Activated CD4-positive, CD25-positive, alpha-beta regulatory T cell treated with anti-CD3 and anti-CD28 coated beads, Interleukin-2, amount 50 U/mL, for 16 hours (primary cell): ENCODE data around the gene SPNS2.
"Not testable (repeated sequence)": the region's sequence is repeated elsewhere in the genome, so short reads cannot be mapped to it uniquely, and the experiment has no call there.

Source experiments
- DNase-seq: peaks from one replicate; pipeline ENCODE4 v3.0.0-alpha.2; 2020; ENCODE audit warnings: low read depth, low spot score

The SPNS2 gene

DNA sequence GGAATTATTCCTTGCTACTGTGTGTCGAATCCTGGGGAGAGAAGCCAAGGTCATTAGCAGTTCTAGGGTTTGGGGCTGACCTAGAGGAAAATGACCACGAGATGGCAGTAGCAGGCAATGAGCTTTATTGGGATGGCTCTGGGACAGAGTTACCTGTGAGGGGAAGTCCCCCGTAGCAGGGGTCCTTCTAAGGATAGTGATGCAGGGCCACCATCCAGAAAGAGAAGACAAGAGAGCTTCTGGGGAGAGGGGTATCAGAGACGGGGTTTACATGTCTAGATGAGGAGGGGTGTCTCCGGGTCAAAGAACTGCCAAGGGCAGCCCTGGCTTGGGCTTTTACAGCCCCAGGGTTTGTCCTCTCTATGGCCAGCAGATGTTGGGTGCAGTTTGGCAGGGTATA, 68.1 kb downstream of the SPNS2 start:
- no peak for DNase-seq

DNA sequence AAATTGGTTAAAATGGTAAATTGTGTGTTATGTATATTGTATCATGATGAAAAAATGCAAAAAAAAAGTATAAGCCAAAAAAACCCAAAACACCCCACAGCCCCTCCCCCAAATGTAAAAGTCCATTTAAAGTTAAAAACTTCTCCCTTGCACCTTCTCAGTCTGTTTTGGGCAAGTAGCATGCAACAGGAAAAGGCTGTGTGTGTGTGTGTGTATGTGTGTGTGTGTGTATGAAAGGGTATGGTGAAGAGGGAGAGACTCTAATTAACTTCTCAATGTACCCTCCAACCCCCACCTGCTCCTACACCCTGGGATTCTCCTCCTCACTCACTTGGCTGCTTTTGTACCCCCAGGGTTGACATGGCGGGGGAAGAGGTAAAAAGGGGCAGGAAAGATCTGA, 70.9 kb downstream of the SPNS2 start:
- DNase-seq, result no peak

DNA sequence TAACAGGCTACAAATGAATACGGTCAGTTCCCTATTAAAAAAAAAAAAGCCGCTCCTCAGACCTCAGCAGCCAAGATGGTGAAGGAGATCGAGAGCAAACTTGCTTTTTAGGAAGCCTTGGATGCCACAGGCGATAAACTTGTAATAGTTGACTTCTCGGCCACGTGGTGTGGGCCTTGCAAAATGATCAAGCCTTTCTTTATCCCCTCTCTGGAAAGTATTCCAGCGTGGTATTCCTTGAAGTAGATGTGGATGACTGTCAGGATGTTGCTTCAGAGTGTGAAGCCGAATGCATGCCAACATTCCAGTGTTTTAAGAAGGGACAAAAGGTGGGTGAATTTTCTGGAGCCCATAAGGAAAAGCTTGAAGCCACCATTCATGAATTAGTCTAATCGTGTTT, 73.5 kb downstream of the SPNS2 start:
- DNase-seq, result no peak

- no peak for DNase-seq
Observed at GRCh38 chr17:4573115-4573514, 74.4 kb downstream of the SPNS2 start.

DNA sequence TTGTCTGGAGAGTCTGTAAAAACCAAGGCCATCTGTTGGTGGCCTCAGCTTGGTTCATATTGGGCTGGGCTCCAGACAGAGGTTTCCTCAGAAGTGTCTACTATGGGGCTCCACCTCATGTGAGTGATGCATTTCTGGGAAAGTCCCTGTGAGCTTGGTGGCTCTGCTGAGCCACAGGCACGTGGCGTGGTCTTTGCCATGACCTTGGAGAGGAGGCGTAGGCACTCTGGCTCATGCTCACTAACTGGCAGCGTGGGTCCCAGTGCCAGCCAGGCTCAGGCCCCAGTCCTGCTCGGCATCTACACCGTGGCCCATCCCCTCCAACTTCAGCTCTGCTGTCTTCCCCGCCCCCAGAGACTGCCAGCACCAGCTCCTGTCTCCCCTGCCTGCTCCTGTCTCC, 75.0 kb downstream of the SPNS2 start:
- no peak for DNase-seq

DNA sequence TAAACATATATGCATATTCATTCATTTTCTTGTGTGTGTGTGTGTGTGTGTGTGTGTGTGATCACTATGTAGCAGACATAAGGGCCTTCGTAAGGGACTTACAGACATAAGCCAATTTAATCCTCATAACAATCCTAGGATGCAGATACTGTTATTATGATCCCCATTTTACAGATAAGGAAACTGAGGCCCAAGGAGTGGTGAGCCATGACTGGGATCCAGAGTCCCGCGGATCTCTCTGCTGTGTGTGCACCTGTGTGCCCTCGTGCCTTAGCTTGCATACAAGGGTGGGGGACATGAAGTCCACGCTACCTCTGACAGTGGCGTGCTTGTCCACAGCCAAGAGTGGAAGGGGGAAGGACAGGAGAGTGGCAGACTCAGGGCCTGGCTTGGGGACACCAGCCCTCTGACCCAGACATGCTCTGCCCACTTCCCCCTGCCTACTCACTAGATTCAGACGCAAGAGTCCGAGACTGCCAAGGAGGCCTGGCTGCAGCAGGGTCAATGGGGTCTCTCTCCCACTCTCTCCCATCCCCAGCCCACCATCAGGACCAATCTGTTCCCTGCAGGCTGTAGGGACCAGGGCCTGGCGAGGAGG, 75.9 kb downstream of the SPNS2 start:
- DNase-seq, result no peak

DNA sequence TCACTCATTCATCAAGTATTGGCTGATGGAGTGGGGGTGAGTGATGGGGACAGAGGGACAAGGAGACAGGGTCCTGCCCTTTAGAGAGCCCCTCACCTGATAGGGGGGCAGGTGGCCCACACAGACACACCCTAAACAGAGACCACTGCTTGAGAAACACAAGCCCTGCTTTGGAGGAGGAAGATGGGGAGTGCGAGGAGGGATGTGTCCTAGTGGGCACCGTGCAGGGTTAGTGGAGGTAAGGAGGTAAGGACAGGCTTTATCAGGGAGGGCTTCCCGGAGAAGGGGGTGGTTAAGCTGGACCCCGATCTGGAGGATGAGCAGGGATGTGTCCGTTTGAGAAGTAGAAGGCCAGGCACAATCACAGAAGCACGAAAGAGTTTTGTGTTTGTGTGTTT, 77.5 kb downstream of the SPNS2 start:
- DNase-seq, result no peak

DNA sequence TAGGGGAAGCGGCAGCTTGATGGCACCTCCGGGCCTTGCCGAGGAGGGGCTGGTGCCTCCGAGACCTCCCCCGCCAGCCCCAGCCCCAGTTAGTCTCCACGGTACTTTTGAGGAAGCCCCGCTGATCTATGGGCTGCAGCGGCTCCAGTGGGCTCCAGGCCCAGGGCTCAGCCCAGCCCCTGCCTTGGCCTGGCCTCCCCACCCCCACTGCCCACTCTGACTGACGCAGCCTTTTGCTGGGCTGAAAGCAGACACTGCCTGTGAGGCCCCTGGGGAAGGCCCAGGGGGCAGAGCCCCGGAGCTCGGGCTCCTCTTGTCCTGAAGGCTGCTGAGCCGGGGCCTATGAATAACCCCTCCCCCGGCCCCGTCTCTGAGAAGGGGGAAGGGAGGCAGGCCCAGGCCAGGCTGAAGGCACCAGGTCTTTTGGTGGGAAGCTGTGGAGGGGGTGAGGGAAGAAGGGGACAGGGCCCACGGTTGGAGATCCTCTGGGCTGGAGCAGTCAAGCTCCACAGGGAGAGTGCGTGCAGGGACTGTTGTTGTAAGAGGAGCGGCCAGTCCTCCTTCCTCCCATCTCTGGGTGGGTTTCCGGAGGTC, 78.1 kb downstream of the SPNS2 start:
- DNase-seq, result no peak

DNA sequence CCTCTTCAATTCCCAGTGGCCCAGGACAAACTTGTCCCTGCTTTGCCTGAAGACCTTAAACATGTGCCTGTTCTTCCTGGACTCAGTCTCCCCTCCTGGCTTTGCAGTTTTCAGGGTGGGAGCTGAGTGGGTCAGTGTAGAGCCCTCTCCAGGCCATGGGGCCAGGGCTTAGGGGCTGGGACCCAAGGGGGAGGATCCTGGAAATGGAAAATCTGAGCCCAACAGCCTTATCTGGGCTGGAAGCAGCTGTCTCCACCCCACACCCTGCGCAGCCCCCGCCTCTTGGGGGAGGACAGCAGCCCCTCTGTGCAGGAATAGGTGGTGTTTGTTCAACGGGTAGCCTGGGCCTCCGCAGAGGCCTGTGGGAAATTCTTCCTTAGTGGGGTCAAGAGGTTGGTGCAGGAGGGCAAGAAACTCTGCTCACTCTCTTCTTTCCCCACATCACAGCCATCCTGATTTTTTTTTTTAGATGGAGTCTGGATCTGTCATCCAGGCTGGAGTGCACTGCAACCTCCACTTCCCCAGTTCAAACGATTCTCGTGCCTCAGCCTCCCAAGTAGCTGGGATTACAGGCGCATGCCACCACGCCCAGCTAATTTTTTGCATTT, 78.8 kb downstream of the SPNS2 start:
- no peak for DNase-seq

GRCh38 chr17:4578349-4578748, 79.7 kb downstream of the SPNS2 start:
- not testable (repeated sequence) for DNase-seq

- DNase-seq, result no peak
Observed at GRCh38 chr17:4579678-4580077, 81.0 kb downstream of the SPNS2 start.

GRCh38 chr17:4580291-4580690, 81.6 kb downstream of the SPNS2 start:
- no peak for DNase-seq

GRCh38 chr17:4582101-4582501, 83.4 kb downstream of the SPNS2 start:
- DNase-seq, result no peak

DNA sequence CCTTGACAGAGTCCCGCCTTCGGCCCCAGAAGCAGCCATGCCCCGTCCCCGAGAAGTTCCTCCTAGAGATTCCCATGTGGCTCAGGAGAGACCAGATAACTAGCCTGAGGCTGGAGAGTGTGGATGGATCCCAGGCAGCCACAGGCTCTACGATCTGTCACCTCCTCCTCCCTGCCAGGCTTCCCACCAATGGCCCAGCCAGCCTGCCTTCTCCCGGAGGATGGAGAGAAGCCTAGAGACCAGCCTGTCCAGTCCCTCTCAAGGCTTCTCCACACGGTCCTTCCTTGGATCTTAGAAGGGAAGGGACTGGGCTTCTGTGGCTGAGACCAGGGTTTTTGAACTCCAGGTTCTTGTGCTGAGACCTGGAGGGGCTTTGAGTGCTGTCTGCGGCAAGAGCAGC, 84.0 kb downstream of the SPNS2 start:
- DNase-seq, result no peak

- DNase-seq, result no peak
Observed at GRCh38 chr17:4583206-4583605, 84.5 kb downstream of the SPNS2 start.

GRCh38 chr17:4583782-4584100, 85.1 kb downstream of the SPNS2 start:
- DNase-seq, result no peak

- no peak for DNase-seq
Observed at GRCh38 chr17:4584101-4584916, 85.6 kb downstream of the SPNS2 start, which contains the start of gene SMTNL2. SMTNL2 (plus strand) TSS chr17:4584529; CDS start chr17:4584606, 77 bp downstream.

- DNase-seq, result no peak
Observed at GRCh38 chr17:4584917-4585637, 86.4 kb downstream of the SPNS2 start.

DNA sequence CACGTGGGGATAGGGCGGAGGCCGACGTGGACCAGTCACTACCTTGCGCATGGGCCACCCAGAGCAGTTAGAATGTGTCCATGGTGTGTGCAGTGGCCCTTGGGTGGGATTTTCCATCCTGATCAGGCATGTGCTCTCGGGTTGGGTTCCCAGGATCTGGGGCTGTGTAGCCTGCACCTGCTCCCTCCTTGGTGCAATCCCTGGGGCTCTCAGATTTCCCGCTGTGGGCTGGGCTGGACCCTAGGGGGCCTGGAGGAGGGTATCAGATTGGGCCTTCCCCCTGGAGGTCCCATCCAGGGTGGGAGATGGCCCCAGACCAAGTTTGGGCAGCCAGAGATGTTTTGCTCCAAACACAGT, 86.9 kb downstream of the SPNS2 start:
- DNase-seq, result no peak

- no peak for DNase-seq
Observed at GRCh38 chr17:4586043-4586442, 87.4 kb downstream of the SPNS2 start.

- no peak for DNase-seq
Observed at GRCh38 chr17:4587195-4587594, 88.5 kb downstream of the SPNS2 start.

GRCh38 chr17:4587803-4588202, 89.1 kb downstream of the SPNS2 start:
- no peak for DNase-seq
